ENCODE data around the gene GPRIN1.

The GPRIN1 gene

GRCh38 chr5:176629853-176630680 is 20.1 kb upstream of the GPRIN1 start, which contains the start of the genes EIF4E1B and SNCB:
TSS of gene EIF4E1B (plus strand) at chr5:176630675. CDS start at chr5:176642788, 12,113 bp downstream.
TSS of gene SNCB (minus strand) at chr5:176630534. CDS start at chr5:176629654, 880 bp downstream.
- DNase-seq (ENCODE audit: low spot score), result peak; percentile 86
- in situ Hi-C loops (cut with MboI; ENCODE audit: low sequenced_read_pairs, unreplicated experiment), result no loop called here
- TF ChIP-seq CTCF (IDR thresholded peaks at IDR 0.05; ENCODE audit: borderline replicate concordance, control extremely low read depth, extremely low read depth, insufficient read depth, missing control alignments), result no peak

GRCh38 chr5:176629317-176629852 is 19.4 kb upstream of the GPRIN1 start:
- DNase-seq (ENCODE audit: low spot score), result no peak
- in situ Hi-C loops (cut with MboI; ENCODE audit: low sequenced_read_pairs, unreplicated experiment), result no loop called here
- TF ChIP-seq CTCF (IDR thresholded peaks at IDR 0.05; ENCODE audit: borderline replicate concordance, control extremely low read depth, extremely low read depth, insufficient read depth, missing control alignments), result no peak

GRCh38 chr5:176628406-176629228 is 18.7 kb upstream of the GPRIN1 start:
- TF ChIP-seq CTCF (IDR thresholded peaks at IDR 0.05; ENCODE audit: borderline replicate concordance, control extremely low read depth, extremely low read depth, insufficient read depth, missing control alignments), result no peak
- no peak for DNase-seq (ENCODE audit: low spot score)
- in situ Hi-C loops (cut with MboI; ENCODE audit: low sequenced_read_pairs, unreplicated experiment), result no loop called here

- in situ Hi-C loops (cut with MboI; ENCODE audit: low sequenced_read_pairs, unreplicated experiment), result no loop called here
These were observed 17.6 kb upstream of the GPRIN1 start for GRCh38 chr5:176627582-176627981.

GRCh38 chr5:176626876-176627236 is 16.9 kb upstream of the GPRIN1 start:
- DNase-seq (ENCODE audit: low spot score), result no peak
- in situ Hi-C loops (cut with MboI; ENCODE audit: low sequenced_read_pairs, unreplicated experiment), result no loop called here

More at GRCh38 chr5:176627582-176627981, 17.6 kb upstream of the GPRIN1 start:
- no peak for TF ChIP-seq CTCF (IDR thresholded peaks at IDR 0.05; ENCODE audit: borderline replicate concordance, control extremely low read depth, extremely low read depth, insufficient read depth, missing control alignments)
- DNase-seq (ENCODE audit: low spot score), result no peak

More at GRCh38 chr5:176626876-176627236, 16.9 kb upstream of the GPRIN1 start:
- TF ChIP-seq CTCF (IDR thresholded peaks at IDR 0.05; ENCODE audit: borderline replicate concordance, control extremely low read depth, extremely low read depth, insufficient read depth, missing control alignments), result no peak

Measured in GM13976 (cell line).